Fibroblast of skin of scalp (primary cell): ENCODE measurements around the gene SLC4A7.
"Not testable (repeated sequence)": the region's sequence is repeated elsewhere in the genome, so short reads cannot be mapped to it uniquely, and the experiment has no call there.

Experiments
- DNase-seq: peaks from one replicate; pipeline ENCODE4 v3.0.0-alpha.2; 2013

The SLC4A7 gene

GRCh38 chr3:27357665-27358258 lies 126.4 kb downstream of the SLC4A7 start:
- DNase-seq: peak; percentile 57

- no peak for DNase-seq
Observed at GRCh38 chr3:27356976-27357375, 127.2 kb downstream of the SLC4A7 start.

DNA sequence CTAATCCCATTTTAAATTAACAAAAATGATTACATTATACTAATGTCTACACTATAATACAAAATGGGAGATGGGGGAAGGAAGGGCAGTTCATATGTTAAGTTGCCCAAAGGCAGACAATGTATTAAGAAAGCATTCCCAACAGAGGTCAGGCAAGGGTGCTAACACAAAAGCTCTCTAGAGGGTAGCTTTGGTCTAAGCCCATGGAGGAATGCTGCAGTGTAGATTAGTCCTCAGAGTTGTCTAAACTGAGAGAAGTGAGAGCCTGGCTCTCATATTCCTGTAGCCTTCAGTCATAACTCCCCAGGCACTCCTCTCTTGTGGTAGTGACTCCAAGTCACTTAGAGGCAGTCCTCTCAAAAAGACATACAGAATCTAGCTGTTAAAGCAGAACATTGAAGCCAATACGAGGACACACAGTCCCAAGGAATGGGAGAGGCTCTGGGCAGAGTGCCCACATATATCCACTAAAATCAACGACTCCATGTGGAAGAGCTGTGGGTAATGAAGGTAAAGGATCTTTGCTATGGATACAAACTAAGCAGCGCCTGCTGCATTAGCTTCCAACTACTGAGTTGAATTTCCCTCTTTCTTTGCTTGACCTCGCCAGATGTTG lies 129.5 kb downstream of the SLC4A7 start:
- no peak for DNase-seq

- no peak for DNase-seq
Observed at GRCh38 chr3:27354161-27354560, 130.0 kb downstream of the SLC4A7 start.

- DNase-seq: peak; percentile 38
Observed at GRCh38 chr3:27353221-27353620, 131.0 kb downstream of the SLC4A7 start.

DNA sequence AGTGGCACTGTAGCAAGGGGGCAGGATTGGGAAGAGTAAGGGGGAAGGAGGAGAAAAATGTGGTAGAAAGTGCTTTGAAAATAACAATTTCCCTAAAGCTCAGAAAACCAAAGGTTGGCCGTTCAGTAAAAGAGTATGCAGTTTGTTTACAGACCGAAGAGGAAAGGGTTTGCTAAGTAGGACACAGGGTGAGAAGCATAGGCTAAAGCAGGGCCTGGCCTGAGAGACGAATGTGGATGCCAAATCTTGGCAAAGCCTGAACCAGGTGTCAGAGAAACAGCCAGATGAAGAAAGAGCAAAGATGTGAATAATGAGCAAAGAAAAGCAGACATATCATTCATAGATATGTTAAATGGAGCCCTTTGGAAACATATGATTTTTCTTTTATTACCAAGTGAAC lies 132.1 kb downstream of the SLC4A7 start:
- no peak for DNase-seq

GRCh38 chr3:27349832-27350231 lies 134.4 kb downstream of the SLC4A7 start:
- no peak for DNase-seq

GRCh38 chr3:27345959-27346865 lies 138.0 kb downstream of the SLC4A7 start:
- no peak for DNase-seq

GRCh38 chr3:27345493-27345892 lies 138.7 kb downstream of the SLC4A7 start:
- DNase-seq: no peak

GRCh38 chr3:27345045-27345444 lies 139.1 kb downstream of the SLC4A7 start:
- DNase-seq: no peak

DNA sequence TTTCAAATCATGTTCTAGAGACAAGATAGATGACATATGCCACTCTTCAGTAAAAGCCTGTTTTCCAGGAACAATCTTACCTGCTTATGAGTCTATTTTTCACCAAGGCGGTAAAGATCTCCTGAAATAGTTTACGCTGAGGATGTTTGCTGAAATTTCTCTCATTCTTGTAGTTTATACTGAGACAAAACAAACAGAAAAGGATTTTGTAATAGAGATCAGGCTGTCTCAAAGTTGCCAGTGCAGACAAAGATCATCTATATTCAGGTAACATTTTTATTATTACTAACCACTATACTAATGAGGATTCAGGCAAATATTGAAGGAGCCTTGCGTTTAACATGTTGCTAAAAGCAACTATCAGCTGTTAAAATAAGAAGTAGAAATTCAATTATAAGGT lies 140.0 kb downstream of the SLC4A7 start:
- DNase-seq: no peak

- DNase-seq: no peak
Observed at GRCh38 chr3:27342267-27342666, 141.9 kb downstream of the SLC4A7 start.

DNA sequence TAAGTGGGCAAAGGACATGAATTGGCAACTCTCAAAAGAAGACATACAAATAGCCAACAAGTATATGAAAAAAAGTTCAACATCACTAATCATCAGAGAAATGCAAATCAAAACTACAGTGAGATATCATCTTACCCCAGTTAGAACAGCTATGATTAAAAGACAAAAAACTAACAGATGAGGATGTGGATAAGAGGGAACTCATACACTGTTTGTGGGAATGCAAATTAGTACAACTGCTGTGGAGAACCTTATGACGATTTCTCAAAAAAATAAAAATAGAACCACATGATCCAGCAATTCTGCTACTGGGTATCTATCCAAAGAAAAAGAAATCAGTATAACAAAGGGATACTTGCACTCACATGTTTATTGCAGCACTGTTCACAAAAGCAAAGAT lies 143.7 kb downstream of the SLC4A7 start:
- DNase-seq: no peak

DNA sequence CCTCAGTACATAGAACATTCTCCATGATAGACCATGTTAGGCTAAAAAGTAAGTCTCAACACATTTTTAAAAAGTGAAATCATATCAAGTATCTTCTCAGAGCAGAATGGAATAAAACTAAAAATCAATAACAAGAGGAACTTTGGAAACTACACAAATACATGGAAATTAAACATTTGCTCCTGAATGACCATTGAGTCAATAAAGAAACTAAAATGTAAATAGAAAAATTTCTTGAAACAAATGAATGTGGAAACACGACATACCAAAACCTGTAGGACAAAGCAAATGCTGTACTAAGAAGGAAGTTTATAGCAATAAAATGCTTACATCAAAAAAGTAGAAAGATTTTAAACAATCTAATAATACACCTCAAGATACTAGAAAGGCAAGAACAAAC lies 148.6 kb downstream of the SLC4A7 start:
- no peak for DNase-seq

GRCh38 chr3:27333843-27334242 lies 150.3 kb downstream of the SLC4A7 start:
- DNase-seq: no peak

GRCh38 chr3:27328982-27329762 lies 155.0 kb downstream of the SLC4A7 start:
- not testable (repeated sequence) for DNase-seq

DNA sequence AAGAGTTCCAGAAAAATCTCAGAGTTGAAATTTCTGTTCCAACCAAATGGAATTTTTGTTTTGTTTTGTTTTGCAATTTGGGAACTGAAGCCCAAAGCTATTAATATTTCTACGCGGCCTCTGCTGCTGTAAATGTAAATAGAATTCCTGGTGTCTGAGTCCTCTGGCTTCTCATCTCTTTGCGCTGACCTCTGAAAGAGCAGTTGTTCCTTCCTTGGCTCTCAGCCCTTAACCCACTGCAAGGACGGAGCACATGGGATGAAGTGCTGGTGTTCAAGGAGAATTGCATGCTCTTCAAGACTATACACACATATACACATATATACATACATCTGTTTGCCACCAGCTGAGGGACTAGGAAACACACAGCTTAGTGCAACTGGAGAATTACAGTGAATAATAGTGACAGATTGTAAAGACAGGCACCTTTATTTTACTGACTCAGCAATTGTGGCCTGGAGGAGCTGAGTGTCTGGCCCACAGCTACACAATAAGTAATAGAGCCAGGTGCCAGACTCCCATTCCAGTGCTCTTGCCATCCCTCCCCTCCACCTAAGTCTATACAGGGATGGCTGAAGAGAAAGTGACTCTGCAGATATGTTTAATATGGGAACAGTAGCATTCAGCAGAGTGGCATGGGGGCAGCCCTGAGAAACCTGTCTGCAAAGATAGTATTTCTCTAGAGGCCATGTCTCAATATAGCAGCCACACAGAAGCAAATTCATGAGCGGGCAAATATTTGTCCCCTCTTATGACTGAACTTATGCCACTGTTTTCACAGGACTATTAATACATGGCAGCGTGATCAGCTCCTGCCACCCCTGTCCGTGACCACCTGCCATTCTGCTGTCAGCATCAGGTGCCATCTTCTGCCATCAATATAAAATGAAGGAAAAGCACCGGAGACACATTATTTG lies 157.3 kb downstream of the SLC4A7 start:
- DNase-seq: peak; percentile 91

GRCh38 chr3:27326202-27326601 lies 158.0 kb downstream of the SLC4A7 start:
- DNase-seq: peak; percentile 60

DNA sequence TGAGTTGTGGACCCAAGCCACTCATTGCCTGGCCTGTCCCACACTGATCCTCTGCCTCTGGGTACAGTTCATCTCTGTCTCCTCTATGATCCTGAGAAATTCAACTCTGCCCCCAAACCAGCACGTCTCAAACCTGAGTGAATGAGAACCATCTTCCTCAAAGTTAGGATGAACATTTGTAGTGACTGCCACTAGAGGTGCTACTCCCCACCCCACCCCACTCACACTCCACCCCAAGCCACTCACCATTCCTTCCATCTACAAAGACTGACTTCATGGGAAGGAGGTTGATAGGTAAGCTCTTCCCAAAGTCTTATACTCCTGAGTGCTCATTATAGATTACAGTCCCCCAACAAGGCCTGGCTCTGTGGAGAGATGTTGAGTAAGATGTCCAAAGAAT lies 158.8 kb downstream of the SLC4A7 start:
- no peak for DNase-seq

DNA sequence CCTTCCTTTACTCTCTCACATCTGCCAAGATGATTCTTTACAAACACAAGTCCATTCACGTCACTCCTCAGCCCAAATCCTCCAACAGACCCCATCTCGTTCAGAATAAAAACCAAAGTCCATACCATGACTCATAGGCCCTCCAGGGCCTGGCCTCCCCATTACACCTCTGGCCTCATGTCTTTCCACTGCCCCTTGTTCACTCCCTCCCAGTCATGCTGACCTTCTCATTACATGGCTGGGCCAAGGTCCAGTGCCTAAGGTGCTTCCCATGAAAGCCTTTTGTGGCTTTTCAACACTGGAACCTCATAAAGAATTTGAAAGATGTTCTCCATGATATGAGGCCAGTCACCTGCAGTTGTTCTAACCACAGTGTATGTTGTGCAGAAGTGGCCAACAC lies 159.5 kb downstream of the SLC4A7 start:
- DNase-seq: no peak

DNA sequence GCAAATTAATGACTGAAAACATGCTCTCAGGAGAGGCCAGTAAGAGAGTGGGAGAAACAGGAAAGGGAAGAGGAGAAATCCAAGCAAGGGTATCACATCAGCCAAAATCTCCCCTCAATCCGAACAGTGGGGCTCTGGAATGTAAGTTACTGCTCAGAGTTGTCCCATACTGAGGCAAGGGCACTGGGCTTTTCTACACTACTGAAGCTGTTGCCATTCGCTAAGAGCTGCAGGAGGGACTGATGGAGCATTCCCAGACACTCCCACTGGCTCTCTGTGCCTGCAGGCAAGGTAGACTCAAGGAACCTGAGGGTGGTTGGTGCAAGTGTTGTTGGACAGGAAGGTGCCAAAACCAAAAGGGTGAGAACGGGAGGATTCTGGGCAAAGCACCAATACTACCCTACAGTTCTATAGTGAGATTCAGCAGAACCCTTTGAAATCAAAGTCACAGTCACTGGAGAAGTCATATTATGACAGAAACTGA lies 161.1 kb downstream of the SLC4A7 start:
- DNase-seq: no peak
